ENCODE results near the gene ZNF445. TPM values are rescaled to one million over a fixed set of nuclear protein-coding genes. Genes with fewer than 3 reads are reported as not detected.
"Not testable (repeated sequence)": the region's sequence is repeated elsewhere in the genome, so short reads cannot be mapped to it uniquely, and the experiment has no call there.

Gene ZNF445
- total and polyA plus RNA-seq, 4 donors, result 2.1 to 8.7 (median 4.9) TPM

GRCh38 chr3:44400771-44401170 lies 76.7 kb downstream of the ZNF445 start (continued):
- no peak for TF ChIP-seq CTCF (IDR thresholded peaks at IDR 0.05; ENCODE audit: low read depth, low read length, missing input control)
- no peak for TF ChIP-seq NR2F2 (IDR thresholded peaks at IDR 0.05)

GRCh38 chr3:44398853-44399252 lies 78.6 kb downstream of the ZNF445 start:
- H3K9me3 ChIP-seq (ENCODE audit: control insufficient read depth in 4 of 4, low read length in 3 of 4), result no peaks in the 10 kb centered on the region
- no peak overlapping the region for H3K4me3 ChIP-seq (ENCODE audit: low read depth in 1 of 3, low read length in 3 of 3)
- H3K27ac ChIP-seq (ENCODE audit: low read depth in 1 of 2, low read length in 2 of 2), result no peak overlapping the region
- 84% methylated on average over 4 of the region's 4 CpGs for WGBS
- TF ChIP-seq NR2F2 (IDR thresholded peaks at IDR 0.05) (no peak), RAD21 (IDR thresholded peaks at IDR 0.05) (no peak), MAX (IDR thresholded peaks at IDR 0.05) (no peak), GABPA (IDR thresholded peaks at IDR 0.05 in 1 of 2, conservative IDR thresholded peaks at IDR 0.05 in 1 of 2) (no peak), FOXA2 (IDR thresholded peaks at IDR 0.05) (no peak), ZBTB33 (IDR thresholded peaks at IDR 0.05) (no peak), HNF4A (conservative IDR thresholded peaks at IDR 0.05) (no peak), REST (IDR thresholded peaks at IDR 0.05) (no peak), JUND (IDR thresholded peaks at IDR 0.05) (no peak), ATF3 (IDR thresholded peaks at IDR 0.05) (no peak), RXRA (IDR thresholded peaks at IDR 0.05) (no peak)
- H3K4me1 ChIP-seq (ENCODE audit: control insufficient read depth in 4 of 4, insufficient read depth in 4 of 4, low read length in 3 of 4), result peaks cover 0 to 4% (median under 1%) of the 10 kb centered on the region in 4 donors
- H3K36me3 ChIP-seq (ENCODE audit: control insufficient read depth in 4 of 4, insufficient read depth in 3 of 4, low read depth in 1 of 4, low read length in 3 of 4), result peaks cover 1 to 26% (median 15%) of the 10 kb centered on the region in 4 donors
- H3K9ac ChIP-seq (ENCODE audit: low read depth in 1 of 2, low read length in 2 of 2), result no peak overlapping the region
- no peaks in the 10 kb centered on the region for H3K27me3 ChIP-seq (ENCODE audit: control insufficient read depth in 4 of 4, insufficient read depth in 4 of 4, low read length in 3 of 4)
- DNase-seq (ENCODE audit: low spot score), result no peak

- not testable (repeated sequence) for H3K4me3 ChIP-seq (ENCODE audit: low read depth in 1 of 3, low read length in 3 of 3); H3K4me1 ChIP-seq (ENCODE audit: control insufficient read depth in 4 of 4, insufficient read depth in 4 of 4, low read length in 3 of 4); H3K9ac ChIP-seq (ENCODE audit: low read depth in 1 of 2, low read length in 2 of 2); H3K27me3 ChIP-seq (ENCODE audit: control insufficient read depth in 4 of 4, insufficient read depth in 4 of 4, low read length in 3 of 4); DNase-seq (ENCODE audit: low spot score); H3K27ac ChIP-seq (ENCODE audit: low read depth in 1 of 2, low read length in 2 of 2); H3K9me3 ChIP-seq (ENCODE audit: control insufficient read depth in 4 of 4, low read length in 3 of 4)
- H3K36me3 ChIP-seq (ENCODE audit: control insufficient read depth in 4 of 4, insufficient read depth in 3 of 4, low read depth in 1 of 4, low read length in 3 of 4), result peaks cover 1 to 25% (median 12%) of the 10 kb centered on the region in 4 donors
- WGBS, result 95% methylated on average over 8 of the region's 8 CpGs
These were observed 79.2 kb downstream of the ZNF445 start for GRCh38 chr3:44398271-44398670.
